K562 (cell line): ENCODE results near the gene CHEK2. TPM values are rescaled to one million over a fixed set of nuclear protein-coding genes. Genes with fewer than 3 reads are reported as not detected.

Experiments
- E2F1 ChIP-seq: sonication (generic); formaldehyde crosslinking; IDR thresholded peaks from 2 replicates; pipeline ENCODE4 v1.8.1; 2023; ENCODE audit warnings: mild to moderate bottlenecking, missing genetic modification reagents, moderate library complexity
- IFI16 ChIP-seq: fragments of 250-450 bp; sonication (Bioruptor Pico); IDR thresholded peaks from 2 replicates; pipeline ENCODE4 v2.1.2; 2022; ENCODE audit warnings: mild to moderate bottlenecking, inconsistent platforms
- NFIC ChIP-seq: fragments of 450-650 bp; IDR thresholded peaks from 2 replicates; pipeline ENCODE4 v1.6.1; 2017; ENCODE audit warnings: mild to moderate bottlenecking, inconsistent platforms
- OTX1 ChIP-seq: fragments of 450-650 bp; formaldehyde crosslinking; IDR thresholded peaks from 2 replicates; pipeline ENCODE4 v1.4.0; 2022; ENCODE audit warnings: mild to moderate bottlenecking
- PRDM10 ChIP-seq: fragments of 450-650 bp; IDR thresholded peaks from 2 replicates; pipeline ENCODE4 v1.6.1; 2018; ENCODE audit not compliant: partially characterized antibody
- SETDB1 ChIP-seq: IDR thresholded peaks from one replicate; pipeline ENCODE4 v1.6.1; 2012; ENCODE audit warnings: low read length, control low read depth, inconsistent platforms
- SPI1 ChIP-seq: IDR thresholded peaks from 2 replicates; pipeline ENCODE4 v1.6.1; 2011; ENCODE audit warnings: low read depth, low read length, control low read depth, borderline replicate concordance
- TAF1 ChIP-seq: IDR thresholded peaks from 2 replicates; pipeline ENCODE4 v1.6.1; 2011; ENCODE audit warnings: mild to moderate bottlenecking, low read length, moderate library complexity; ENCODE audit not compliant: insufficient read depth, control insufficient read depth, severe bottlenecking; ENCODE audit errors: extremely low read depth
- TSHZ1 ChIP-seq: fragments of 250-450 bp; sonication (Bioruptor Pico); IDR thresholded peaks from 2 replicates; pipeline ENCODE4 v1.4.0; 2020; ENCODE audit warnings: mild to moderate bottlenecking, moderate library complexity
- XRCC4 ChIP-seq: IDR thresholded peaks from one replicate; pipeline ENCODE4 v1.6.1; 2011; ENCODE audit not compliant: insufficient read depth, insufficient read length; ENCODE audit errors: extremely low read depth
- ZNF217 ChIP-seq: sonication (generic); formaldehyde crosslinking; IDR thresholded peaks from 2 replicates; pipeline ENCODE4 v1.8.0; 2022; ENCODE audit warnings: mild to moderate bottlenecking, missing genetic modification reagents
- ZNF584 ChIP-seq: fragments of 200-800 bp; sonication (Bioruptor generic); IDR thresholded peaks from 2 replicates; pipeline ENCODE4 v1.6.1; 2016; ENCODE audit warnings: low read depth, mild to moderate bottlenecking, missing genetic modification characterization, missing compliant biosample characterization
- polyA plus RNA-seq, 8 experiments: library from polyadenylated mRNA; depleted of rRNA in 4 of 8; stranded (reverse) in 5 of 8; unstranded in 3 of 8; fragments of >200 nt; fragmentation: Nextera tagmentation in 2 of 8; fragmentation: Illumina TruSeq in 1 of 8; extraction: Ambion mirVana in 2 of 8; extraction: Trizol in 1 of 8; gene quantifications; 2 replicates each; pipeline versions ENCODE4 v1.2.1 to v1.2.3, GENCODE V29; 2011 to 2014; ENCODE audit warnings: inconsistent platforms in 1 of 8, missing spikeins in 1 of 8
- total RNA-seq, 7 experiments: library from RNA; depleted of rRNA in 6 of 7; stranded (reverse); fragments of >200 nt in 6 of 7; fragmentation: Illumina TruSeq in 2 of 7; extraction: Trizol in 2 of 7; gene quantifications; 2 replicates each; pipeline versions ENCODE4 v1.2.1 to v1.2.3, GENCODE V29; 2011 to 2021; ENCODE audit warnings: low replicate concordance in 1 of 7

Gene CHEK2
- total and polyA plus RNA-seq, 9 of the 15 experiments (the other 6 are each of a cell fraction or from before 2014, with no cell fraction given), result 28.7 to 102 (median 58.0) TPM

- TF ChIP-seq E2F1 (no peak), ZNF584 (CRISPR knock-in tag) (no peak), OTX1 (CRISPR knock-in tag) (no peak), PRDM10 (peak; percentile 66), TSHZ1 (CRISPR knock-in tag) (no peak), SETDB1 (no peak), IFI16 (CRISPR knock-in tag) (no peak), NFIC (no peak), XRCC4 (no peak), TAF1 (peak; percentile 3), ZNF217 (CRISPR knock-in tag) (no peak), SPI1 (peak; percentile 34; the same call in 1 of the 2 replicates)
Observed at GRCh38 chr22:28742562-28742962, 942 bp upstream of the CHEK2 start (continued).
